SJCRH30 (cell line): ENCODE results near the gene STAT4. TPM values are rescaled to one million over a fixed set of nuclear protein-coding genes. Genes with fewer than 3 reads are reported as not detected.
A peak's percentile ranks its signal among the peaks of the same experiment; 100 is the strongest.

ENCODE experiments used
- DNase-seq, 2 experiments: peaks; one replicate each; pipeline ENCODE4 v3.0.0-alpha.2; 2015 to 2020
- H3K27ac ChIP-seq: fragments of 250-450 bp; sonication (Bioruptor Pico); 2 replicates; pipeline ENCODE4 v1.5.1; 2020; ENCODE audit warnings: mild to moderate bottlenecking, moderate library complexity
- H3K27me3 ChIP-seq: fragments of 250-450 bp; sonication (Bioruptor Pico); 2 replicates; pipeline ENCODE4 v1.5.1; 2020; ENCODE audit warnings: mild to moderate bottlenecking, moderate library complexity
- H3K36me3 ChIP-seq: fragments of 250-450 bp; sonication (Bioruptor Pico); 2 replicates; pipeline ENCODE4 v1.5.1; 2020; ENCODE audit warnings: mild to moderate bottlenecking, moderate library complexity
- H3K4me1 ChIP-seq: fragments of 250-450 bp; sonication (Bioruptor Pico); 2 replicates; pipeline ENCODE4 v1.5.1; 2020; ENCODE audit warnings: mild to moderate bottlenecking, moderate library complexity
- H3K4me3 ChIP-seq: fragments of 250-450 bp; sonication (Bioruptor Pico); 2 replicates; pipeline ENCODE4 v1.5.1; 2020; ENCODE audit warnings: mild to moderate bottlenecking, moderate library complexity
- H3K9me3 ChIP-seq: fragments of 250-450 bp; sonication (Bioruptor Pico); replicated peaks from 2 replicates; pipeline ENCODE4 v1.5.1; 2020; ENCODE audit warnings: mild to moderate bottlenecking, moderate library complexity
- total RNA-seq: library from RNA; depleted of rRNA; stranded (reverse); fragments of >200 nt; shearing (Covaris generic); gene quantifications from 2 replicates; pipeline ENCODE4 v1.2.3, GENCODE V29; 2014

The STAT4 gene
- total RNA-seq, 1 experiment from 2014 or later = 0.16 TPM

- no peak for DNase-seq
- Histone ChIP-seq H3K4me3 (peak overlapping the region; percentile 68), H3K9me3 (no peaks in the 10 kb centered on the region), H3K27ac (peak overlapping the region; percentile 63), H3K36me3 (no peaks in the 10 kb centered on the region), H3K4me1 (peaks cover 8% of the 10 kb centered on the region; the same call in 1 of the 2 replicates), H3K27me3 (no peaks in the 10 kb centered on the region)
Measured at GRCh38 chr2:191020742-191021381, 129.9 kb downstream of the STAT4 start.

GRCh38 chr2:191020221-191020741, 130.5 kb downstream of the STAT4 start:
- H3K27me3 ChIP-seq = no peaks in the 10 kb centered on the region

GRCh38 chr2:191019376-191019775, 131.4 kb downstream of the STAT4 start:
- peaks cover 13% of the 10 kb centered on the region; the same call in 1 of the 2 replicates for H3K4me1 ChIP-seq
- H3K36me3 ChIP-seq = no peaks in the 10 kb centered on the region
- no peaks in the 10 kb centered on the region for H3K27me3 ChIP-seq
- H3K9me3 ChIP-seq = no peaks in the 10 kb centered on the region
- H3K4me3 ChIP-seq = no peak overlapping the region
- DNase-seq = no peak
- no peak overlapping the region for H3K27ac ChIP-seq

More at GRCh38 chr2:191020221-191020741, 130.5 kb downstream of the STAT4 start:
- Histone ChIP-seq H3K36me3 (no peaks in the 10 kb centered on the region), H3K4me3 (peak overlapping the region; percentile 68), H3K27ac (peak overlapping the region; percentile 63), H3K4me1 (peaks cover 8% of the 10 kb centered on the region; the same call in 1 of the 2 replicates), H3K9me3 (no peaks in the 10 kb centered on the region)
- DNase-seq = peak; percentile 99 to 100

GRCh38 chr2:191018643-191019119, 132.1 kb downstream of the STAT4 start:
- Histone ChIP-seq H3K4me3 (no peak overlapping the region), H3K27me3 (no peaks in the 10 kb centered on the region), H3K36me3 (no peaks in the 10 kb centered on the region), H3K9me3 (no peaks in the 10 kb centered on the region), H3K4me1 (peaks cover 13% of the 10 kb centered on the region; the same call in 1 of the 2 replicates), H3K27ac (no peak overlapping the region)
- no peak for DNase-seq

- no peaks in the 10 kb centered on the region for H3K27me3 ChIP-seq
- peaks cover 13% of the 10 kb centered on the region; the same call in 1 of the 2 replicates for H3K4me1 ChIP-seq
- H3K27ac ChIP-seq = no peak overlapping the region
- no peak overlapping the region for H3K4me3 ChIP-seq
- no peaks in the 10 kb centered on the region for H3K9me3 ChIP-seq
- no peak for DNase-seq
- H3K36me3 ChIP-seq = no peaks in the 10 kb centered on the region
Measured at GRCh38 chr2:191018048-191018447, 132.7 kb downstream of the STAT4 start.

- peaks cover 8% of the 10 kb centered on the region; the same call in 1 of the 2 replicates for H3K4me1 ChIP-seq
- no peaks in the 10 kb centered on the region for H3K36me3 ChIP-seq
- no peak overlapping the region for H3K4me3 ChIP-seq
- no peaks in the 10 kb centered on the region for H3K27me3 ChIP-seq
- DNase-seq = no peak
- H3K27ac ChIP-seq = no peak overlapping the region
- H3K9me3 ChIP-seq = no peaks in the 10 kb centered on the region
Measured at GRCh38 chr2:191015831-191016230, 135.0 kb downstream of the STAT4 start.

GRCh38 chr2:191015239-191015638, 135.6 kb downstream of the STAT4 start:
- no peaks in the 10 kb centered on the region for H3K27me3 ChIP-seq
- H3K4me1 ChIP-seq = peaks cover 7% of the 10 kb centered on the region; the same call in 1 of the 2 replicates
- H3K36me3 ChIP-seq = peaks cover 2% of the 10 kb centered on the region; the same call in 1 of the 2 replicates
- no peak for DNase-seq
- H3K4me3 ChIP-seq = no peak overlapping the region
- no peaks in the 10 kb centered on the region for H3K9me3 ChIP-seq
- H3K27ac ChIP-seq = no peak overlapping the region

DNA sequence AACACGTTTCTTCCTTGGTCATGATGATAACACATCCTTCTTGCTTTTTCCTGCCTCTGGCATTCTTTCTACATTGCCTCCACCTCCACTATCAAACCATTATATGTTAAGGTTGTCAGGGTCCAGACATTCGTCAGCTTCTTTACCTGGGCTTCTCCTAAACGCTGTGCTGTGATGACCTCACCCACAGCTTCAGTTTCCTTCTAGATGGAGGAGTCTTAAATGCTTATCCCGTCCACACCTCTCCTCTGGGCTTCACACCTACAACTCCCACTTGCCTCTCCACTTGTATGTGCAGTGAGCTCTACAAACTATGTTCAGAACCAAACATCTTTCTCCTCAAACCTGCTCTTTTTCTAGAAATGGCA, 136.2 kb downstream of the STAT4 start:
- Histone ChIP-seq H3K9me3 (no peaks in the 10 kb centered on the region), H3K27me3 (no peaks in the 10 kb centered on the region), H3K4me3 (peak overlapping the region; percentile 90), H3K4me1 (peaks cover 6% of the 10 kb centered on the region; the same call in 1 of the 2 replicates), H3K27ac (peak overlapping the region; percentile 57; the same call in 1 of the 2 replicates), H3K36me3 (peaks cover 8% of the 10 kb centered on the region)
- DNase-seq = no peak

DNA sequence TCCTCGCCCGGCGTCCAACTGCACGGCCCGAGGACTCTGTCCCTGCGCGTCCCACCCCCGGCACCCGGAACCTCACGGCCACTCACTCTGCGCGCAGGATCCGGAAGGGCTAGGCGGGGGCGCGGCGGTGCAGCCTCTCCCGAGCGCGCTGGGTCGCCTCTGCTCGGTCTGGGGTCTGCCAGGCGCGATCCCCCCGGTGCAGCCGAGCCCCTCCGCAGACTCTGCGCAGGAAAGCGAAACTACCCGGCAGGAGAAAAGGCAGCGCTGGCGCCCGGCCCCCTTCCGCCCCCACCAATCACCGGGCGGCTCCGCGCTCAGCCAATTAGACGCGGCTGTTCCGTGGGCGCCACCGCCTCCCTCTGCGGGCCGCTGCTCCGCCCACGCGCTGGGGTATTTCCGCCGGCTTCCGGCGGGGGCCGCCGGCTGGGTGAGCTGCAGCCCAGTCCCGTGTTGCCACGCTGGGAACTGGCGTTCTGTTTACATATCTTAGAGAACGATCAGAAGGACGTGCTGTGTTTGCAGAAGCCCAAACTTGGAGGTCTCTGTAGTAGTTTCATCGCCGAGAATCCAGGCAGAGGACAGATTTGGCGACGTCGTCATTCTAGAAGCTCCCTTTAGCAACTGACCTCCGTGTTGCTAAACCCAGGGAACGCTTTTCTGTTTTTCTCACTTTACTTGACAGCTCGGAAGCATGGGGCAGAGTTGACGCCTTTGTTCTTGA, 136.7 kb downstream of the STAT4 start, which contains the start of gene STAT1:
Gene STAT1, minus strand, starts transcription at position 240 of the 721 bp plus-strand sequence. CDS start 4,168 bp downstream, outside the sequence.
- Histone ChIP-seq H3K27me3 (no peaks in the 10 kb centered on the region), H3K36me3 (peaks cover 13% of the 10 kb centered on the region), H3K27ac (peak within 1 kb of the TSS; percentile 57), H3K4me1 (peaks cover 5% of the 10 kb centered on the region; the same call in 1 of the 2 replicates), H3K9me3 (no peaks in the 10 kb centered on the region), H3K4me3 (peak within 1 kb of the TSS; percentile 90)
- DNase-seq = peak; percentile 98 to 100

DNA sequence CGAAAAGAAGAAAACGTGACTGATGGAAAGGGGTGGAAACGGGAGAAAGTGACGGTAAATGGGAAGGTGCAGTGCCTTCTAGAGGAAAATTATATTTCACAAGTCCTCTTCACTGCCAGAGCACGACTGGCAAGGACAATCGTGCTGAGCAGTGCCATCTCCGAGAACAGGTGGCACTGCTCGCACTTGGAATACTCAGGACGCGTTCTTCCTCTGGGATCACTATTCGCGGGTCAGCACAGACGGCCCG, 137.2 kb downstream of the STAT4 start:
- no peak for DNase-seq
- peaks cover 5% of the 10 kb centered on the region; the same call in 1 of the 2 replicates for H3K4me1 ChIP-seq

GRCh38 chr2:191012845-191013681, 137.7 kb downstream of the STAT4 start:
- Histone ChIP-seq H3K9me3 (no peaks in the 10 kb centered on the region), H3K36me3 (peaks cover 23% of the 10 kb centered on the region), H3K27me3 (no peaks in the 10 kb centered on the region), H3K27ac (peak overlapping the region; percentile 57; the same call in 1 of the 2 replicates), H3K4me3 (peak overlapping the region; percentile 90), H3K4me1 (peaks cover 5% of the 10 kb centered on the region; the same call in 1 of the 2 replicates)
- peak in 1 of 2 experiments; percentile 39 for DNase-seq

More for the DNA sequence above, 137.2 kb downstream of the STAT4 start:
- Histone ChIP-seq H3K27me3 (no peaks in the 10 kb centered on the region), H3K4me3 (peak overlapping the region; percentile 90), H3K36me3 (peaks cover 18% of the 10 kb centered on the region), H3K9me3 (no peaks in the 10 kb centered on the region), H3K27ac (peak overlapping the region; percentile 57)

DNA sequence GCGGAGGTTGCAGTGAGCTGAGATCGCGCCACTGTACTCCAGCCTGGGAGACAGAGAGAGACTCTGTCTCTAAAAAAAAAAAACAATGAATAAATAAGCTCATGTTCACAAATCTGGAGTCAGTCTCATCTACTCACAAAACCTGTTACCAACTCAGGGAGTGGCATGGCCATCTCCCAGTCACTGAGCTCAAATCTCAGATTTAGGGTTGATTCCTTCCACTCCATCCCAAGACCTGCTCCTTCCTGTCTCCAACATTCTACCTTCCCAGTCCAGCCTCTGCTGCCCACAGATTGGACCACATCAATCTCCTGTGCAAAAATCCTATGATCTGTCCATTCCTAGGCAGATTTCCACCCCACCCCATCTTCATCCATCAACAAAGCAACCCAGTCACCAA, 138.4 kb downstream of the STAT4 start:
- Histone ChIP-seq H3K4me1 (peaks cover 5% of the 10 kb centered on the region; the same call in 1 of the 2 replicates), H3K4me3 (no peak overlapping the region), H3K27ac (no peak overlapping the region)

GRCh38 chr2:191010887-191011885, 139.6 kb downstream of the STAT4 start:
- H3K27me3 ChIP-seq = no peaks in the 10 kb centered on the region
- peaks cover 42% of the 10 kb centered on the region for H3K36me3 ChIP-seq
- no peak overlapping the region for H3K27ac ChIP-seq
- H3K4me3 ChIP-seq = no peak overlapping the region
- peaks cover 5% of the 10 kb centered on the region; the same call in 1 of the 2 replicates for H3K4me1 ChIP-seq
- H3K9me3 ChIP-seq = no peaks in the 10 kb centered on the region
- DNase-seq = no peak

More for the DNA sequence above, 138.4 kb downstream of the STAT4 start:
- H3K36me3 ChIP-seq = peaks cover 31% of the 10 kb centered on the region
- H3K27me3 ChIP-seq = no peaks in the 10 kb centered on the region
- no peaks in the 10 kb centered on the region for H3K9me3 ChIP-seq
- no peak for DNase-seq
